GM12878 (cell line): ENCODE data around the gene AXIN1. TPM values are rescaled to one million over a fixed set of nuclear protein-coding genes. Genes with fewer than 3 reads are reported as not detected.

ENCODE experiments used
- ATAC-seq: fragments of 200-7000 bp; cut with Tn5 transposase; 3 replicates; pipeline ENCODE4 v1.9.1; 2020; ENCODE audit warnings: mild to moderate bottlenecking, moderate library complexity
- BruUV-seq: library from RNA; stranded (reverse); fragments of 400-500 nt; replicated peaks from 2 replicates; lab custom pipeline; 2021; lab: Mats Ljungman, UMichigan
- CTCF ChIA-PET: fragments of 300-600 bp; sonication (Branson Sonifier 250); formaldehyde crosslinking; extraction: SDS; loops from one replicate; lab custom pipeline; 2021; ENCODE audit warnings: inconsistent platforms; lab: Yijun Ruan, JAX
- POLR2A ChIA-PET: fragments of 350-600 bp; formaldehyde crosslinking; extraction: SDS; loops from one replicate; lab custom pipeline; 2021; ENCODE audit warnings: inconsistent platforms; lab: Charles Lee
- RAD21 ChIA-PET: fragments of 300-600 bp; sonication (Branson Sonifier 250); formaldehyde crosslinking; loops from one replicate; lab custom pipeline; 2023; ENCODE audit warnings: antibody characterized with exemption; ENCODE audit not compliant: unreplicated experiment; lab: Charles Lee
- SMC1A ChIA-PET: fragments of 300-600 bp; sonication (Branson Sonifier 250); formaldehyde crosslinking; loops from one replicate; lab custom pipeline; 2023; ENCODE audit not compliant: unreplicated experiment, uncharacterized antibody; lab: Charles Lee
- DNase-seq: peaks from one replicate; pipeline ENCODE4 v3.0.0-alpha.2; 2011; ENCODE audit warnings: low read depth, low spot score
- FAIRE-seq: peaks from 3 replicates; lab custom pipeline; 2011; peaks lifted over from hg19 to GRCh38; lab: Jason Lieb, UNC
- H2AFZ ChIP-seq: 2 replicates; pipeline ENCODE4 v1.6.0; 2011; ENCODE audit warnings: low read depth, low read length, control low read depth; ENCODE audit not compliant: control insufficient read depth
- H3K27ac ChIP-seq: 2 replicates; pipeline ENCODE4 v1.5.1; 2011; ENCODE audit warnings: control low read depth; ENCODE audit not compliant: control insufficient read depth, insufficient read depth
- H3K27me3 ChIP-seq, 2 experiments: replicated peaks in 1 of 2; 2 replicates each; pipeline versions ENCODE4 v1.6.0 to v1.6.1; 2011; ENCODE audit warnings: low read length in 1 of 2; ENCODE audit not compliant: control insufficient read depth in 2 of 2, insufficient read depth in 2 of 2
- H3K36me3 ChIP-seq, 2 experiments: 2 replicates each; pipeline ENCODE4 v1.5.1; 2011; ENCODE audit warnings: low read length in 1 of 2; ENCODE audit not compliant: control insufficient read depth in 2 of 2, insufficient read depth in 2 of 2
- H3K4me1 ChIP-seq: 2 replicates; pipeline ENCODE4 v1.6.1; 2011; ENCODE audit warnings: mild to moderate bottlenecking, low read length, moderate library complexity, mixed read lengths; ENCODE audit not compliant: control insufficient read depth, insufficient read depth
- H3K4me2 ChIP-seq: 2 replicates; pipeline ENCODE4 v1.6.0; 2011; ENCODE audit warnings: control low read depth; ENCODE audit not compliant: control insufficient read depth, insufficient read depth
- H3K4me3 ChIP-seq: fragments of 200-600 bp; sonication (generic); 2 replicates; pipeline ENCODE4 v1.5.1; 2016
- H3K79me2 ChIP-seq: 2 replicates; pipeline ENCODE4 v1.6.0; 2011; ENCODE audit warnings: low read length; ENCODE audit not compliant: control insufficient read depth, insufficient read depth
- H3K9ac ChIP-seq: 2 replicates; pipeline ENCODE4 v1.8.0; 2011; ENCODE audit warnings: low read length, control low read depth, mixed read lengths; ENCODE audit not compliant: control insufficient read depth, insufficient read depth
- H3K9me3 ChIP-seq: replicated peaks from 3 replicates; pipeline ENCODE4 v1.5.1; 2011; ENCODE audit warnings: mild to moderate bottlenecking, low read length; ENCODE audit not compliant: control insufficient read depth, insufficient read depth
- H4K20me1 ChIP-seq: 2 replicates; pipeline ENCODE4 v1.6.0; 2011; ENCODE audit not compliant: control insufficient read depth, insufficient read depth
- CREB1 ChIP-seq: IDR thresholded peaks from 2 replicates; pipeline ENCODE4 v1.6.1; 2012; ENCODE audit warnings: low read depth, mild to moderate bottlenecking, inconsistent platforms
- DPF2 ChIP-seq: fragments of 450-650 bp; IDR thresholded peaks from 2 replicates; pipeline ENCODE4 v1.6.1; 2017; ENCODE audit warnings: mild to moderate bottlenecking
- HDAC2 ChIP-seq: fragments of 200-600 bp; sonication (generic); IDR thresholded peaks from 2 replicates; pipeline ENCODE4 v1.6.1; 2017
- PML ChIP-seq: IDR thresholded peaks from 2 replicates; pipeline ENCODE4 v1.6.1; 2012; ENCODE audit warnings: low read length, inconsistent platforms
- SPI1 ChIP-seq: IDR thresholded peaks from 2 replicates; pipeline ENCODE4 v1.6.1; 2011; ENCODE audit warnings: low read depth, mild to moderate bottlenecking, low read length, moderate library complexity, borderline replicate concordance; ENCODE audit not compliant: insufficient read depth
- ZNF217 ChIP-seq: fragments of 450-650 bp; IDR thresholded peaks from 2 replicates; pipeline ENCODE4 v1.6.1; 2017; ENCODE audit warnings: antibody characterized with exemption, mild to moderate bottlenecking
- WGBS: methylation state at CpG from one replicate; pipeline ENCODE4 v1.1.6; 2016; ENCODE audit warnings: low lambda C conversion rate; ENCODE audit not compliant: insufficient replicate concordance, insufficient coverage; ENCODE audit errors: missing lambda C conversion rate; 5-methylcytosine and 5-hydroxymethylcytosine counted together
- in situ Hi-C: fragments of 300-500 bp; cut with MboI; formaldehyde crosslinking; loops from 9 replicates; pipeline ENCODE4 v1.14.3; 2018; ENCODE audit warnings: mixed read lengths
- intact Hi-C: fragments of 100-400 bp; cut with micrococcal nuclease; formaldehyde crosslinking; loops from one replicate; pipeline ENCODE4 v1.14.2; 2022; ENCODE audit not compliant: unreplicated experiment
- polyA plus RNA-seq, 11 experiments: library from polyadenylated mRNA; depleted of rRNA in 4 of 11; unstranded in 6 of 11; stranded (reverse) in 5 of 11; fragments of >200 nt; fragmentation: Nextera tagmentation in 4 of 11; fragmentation: Illumina TruSeq in 1 of 11; extraction: Ambion mirVana in 4 of 11; extraction: Trizol in 1 of 11; gene quantifications; 1 replicate in 1 of 11; 2 replicates in 10 of 11; pipeline versions ENCODE4 v1.2.1 to v1.2.3, GENCODE V29; 2011 to 2016; ENCODE audit warnings: inconsistent platforms in 2 of 11, missing spikeins in 2 of 11, low read depth in 1 of 11
- total RNA-seq, 4 experiments: library from RNA; depleted of rRNA in 3 of 4; stranded (reverse); fragments of >200 nt in 3 of 4; fragmentation: Illumina TruSeq in 1 of 4; extraction: Trizol in 1 of 4; gene quantifications; 2 replicates each; pipeline versions ENCODE4 v1.2.1 to v1.2.3, GENCODE V29; 2013 to 2021
- TF ChIP-seq, protein P1 (sequence below): IDR thresholded peaks from 2 replicates; pipeline ENCODE4 v1.6.1; 2012; ENCODE audit warnings: low read depth, low read length, improper control_type of control experiment

Gene AXIN1
- total and polyA plus RNA-seq, 10 of the 15 experiments (the other 5 are each of a cell fraction or from before 2014, with no cell fraction given): 0.26 to 27.1 (median 7.7) TPM

DNA sequence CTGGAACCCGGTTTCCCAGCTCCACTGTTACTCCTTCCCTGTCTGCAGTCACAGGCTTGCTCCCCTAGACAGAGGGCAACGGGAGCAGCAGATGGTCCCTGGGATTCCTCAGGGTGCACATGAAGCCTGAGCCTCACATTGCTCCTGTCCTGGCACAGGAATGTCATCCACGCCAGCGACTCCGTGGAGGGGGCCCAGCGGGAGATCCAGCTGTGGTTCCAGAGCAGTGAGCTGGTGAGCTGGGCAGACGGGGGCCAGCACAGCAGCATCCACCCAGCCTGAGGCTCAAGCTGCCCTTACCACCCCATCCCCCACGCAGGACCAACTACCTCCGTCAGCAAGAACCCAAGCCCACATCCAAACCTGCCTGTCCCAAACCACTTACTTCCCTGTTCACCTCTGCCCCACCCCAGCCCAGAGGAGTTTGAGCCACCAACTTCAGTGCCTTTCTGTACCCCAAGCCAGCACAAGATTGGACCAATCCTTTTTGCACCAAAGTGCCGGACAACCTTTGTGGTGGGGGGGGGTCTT, 47.6 kb upstream of the AXIN1 start (continued):
- no peak for TF ChIP-seq ZNF217

GRCh38 chr16:399340-400019, 47.0 kb upstream of the AXIN1 start:
- DNase-seq: no peak
- SMC1A ChIA-PET: interaction anchor here (0.9 kb wide), 1 partner anchor 50 kb away, joined by 3 read pairs; no protein-coding TSS in a partner anchor

More at GRCh38 chr16:399340-400019, 47.0 kb upstream of the AXIN1 start:
- ChIA-PET POLR2A (interaction anchor here (1.3 to 2.5 kb wide), 2 partner anchors 17 to 127 kb away, joined by 4 to 9 read pairs; no protein-coding TSS in a partner anchor), CTCF (no interaction called here), RAD21 (no interaction called here)
- H3K9ac ChIP-seq: no peak overlapping the region
- H3K79me2 ChIP-seq: peaks cover 2% of the 10 kb centered on the region; the same call in 1 of the 2 replicates
- no peak overlapping the region for H3K4me3 ChIP-seq
- no peak overlapping the region for H3K27ac ChIP-seq
- no peaks in the 10 kb centered on the region for H3K27me3 ChIP-seq
- H3K36me3 ChIP-seq: no peaks in the 10 kb centered on the region
- ATAC-seq (no peak), FAIRE-seq (no peak)
- TF ChIP-seq DPF2 (no peak), CREB1 (no peak), SPI1 (no peak), HDAC2 (no peak), PML (no peak)
- TF ChIP-seq, protein P1, sequence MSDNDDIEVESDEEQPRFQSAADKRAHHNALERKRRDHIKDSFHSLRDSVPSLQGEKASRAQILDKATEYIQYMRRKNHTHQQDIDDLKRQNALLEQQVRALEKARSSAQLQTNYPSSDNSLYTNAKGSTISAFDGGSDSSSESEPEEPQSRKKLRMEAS: no peak
- no peaks in the 10 kb centered on the region for H3K9me3 ChIP-seq
- intact Hi-C loops: loop anchor here (10.0 kb wide), 2 partner anchors 95 to 265 kb away; partner anchors contain the start of gene RHOT2
- in situ Hi-C loops: loop anchor here (10.0 kb wide), 1 partner anchor 265 kb away; the partner anchor contains the start of gene RHOT2
- no TSS peak for BruUV-seq
- H3K4me2 ChIP-seq: no peak overlapping the region
- no peak overlapping the region for H2AFZ ChIP-seq
- WGBS: 91% methylated on average over 22 of the region's 22 CpGs
- H3K4me1 ChIP-seq: peaks cover 11% of the 10 kb centered on the region; the same call in 1 of the 2 replicates
- no peaks in the 10 kb centered on the region for H4K20me1 ChIP-seq
